ENCODE measurements around the gene DISP2.

The DISP2 gene

GRCh38 chr15:40397688-40398412 is 39.8 kb downstream of the DISP2 start:
- no peak overlapping the region for H3K27ac ChIP-seq (ENCODE audit: extremely low read depth, low read depth, low read length)
- no peak overlapping the region for H3K4me3 ChIP-seq (ENCODE audit: low read depth, low read length)
- ChIA-PET CTCF (interaction anchor here (0.6 to 1.3 kb wide), 4 partner anchors 9 to 1544 kb away, joined by 3 to 4 read pairs (median 4); no protein-coding TSS in a partner anchor), POLR2A (interaction anchor here (1.4 to 1.8 kb wide), 3 partner anchors 8 to 15 kb away, joined by 4 to 18 read pairs (median 9); partner anchors contain the start of genes IVD and KNSTRN)
- H3K36me3 ChIP-seq (ENCODE audit: control insufficient read depth in 2 of 2, insufficient read depth in 1 of 2, low read length in 2 of 2), result peaks cover 21 to 25% of the 10 kb centered on the region in 2 experiments
- H3K4me1 ChIP-seq (ENCODE audit: control insufficient read depth, insufficient read depth, low read length), result no peaks in the 10 kb centered on the region
- TF ChIP-seq ZNF501 (tag by site-specific recombination; IDR thresholded peaks at IDR 0.05), result no peak
- no peaks in the 10 kb centered on the region for H3K9me3 ChIP-seq (ENCODE audit: control insufficient read depth, insufficient read depth, low read depth, low read length)

DNA sequence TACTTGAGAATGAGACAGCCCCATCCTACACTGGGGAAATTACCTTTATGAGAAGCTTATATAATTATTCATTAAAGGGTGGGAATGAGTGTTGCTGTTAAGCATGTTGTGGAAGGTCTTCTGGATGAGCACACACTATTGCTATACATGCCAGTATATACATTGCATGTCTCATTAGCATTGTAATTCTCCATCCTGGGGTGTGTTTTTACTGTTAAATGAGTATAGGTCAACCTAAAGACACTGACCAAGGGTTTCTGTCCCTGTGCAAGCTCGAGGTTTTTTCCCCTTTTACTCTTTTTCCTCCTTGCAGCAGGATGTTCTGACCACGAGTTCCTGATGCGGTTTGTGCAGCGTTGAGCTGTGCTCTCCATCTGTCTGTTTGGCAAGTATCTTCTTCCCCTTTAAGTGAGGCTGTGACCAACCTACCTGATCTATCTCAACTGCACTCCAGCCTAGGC is 40.4 kb downstream of the DISP2 start:
- TF ChIP-seq MEIS1 (CRISPR knock-in tag; IDR thresholded peaks at IDR 0.05; ENCODE audit: borderline replicate concordance) (no peak), PRDM4 (tag by site-specific recombination; IDR thresholded peaks at IDR 0.05) (no peak), SETDB1 (IDR thresholded peaks at IDR 0.05; ENCODE audit: insufficient read length, low read length) (no peak), ZNF174 (tag by site-specific recombination; IDR thresholded peaks at IDR 0.05) (no peak), ZNF350 (tag by site-specific recombination; IDR thresholded peaks at IDR 0.05) (no peak), ZSCAN5A (tag by site-specific recombination; IDR thresholded peaks at IDR 0.05) (no peak), ZNF366 (tag by site-specific recombination; conservative IDR thresholded peaks at IDR 0.05) (no peak)
- TF ChIP-seq, protein P1, sequence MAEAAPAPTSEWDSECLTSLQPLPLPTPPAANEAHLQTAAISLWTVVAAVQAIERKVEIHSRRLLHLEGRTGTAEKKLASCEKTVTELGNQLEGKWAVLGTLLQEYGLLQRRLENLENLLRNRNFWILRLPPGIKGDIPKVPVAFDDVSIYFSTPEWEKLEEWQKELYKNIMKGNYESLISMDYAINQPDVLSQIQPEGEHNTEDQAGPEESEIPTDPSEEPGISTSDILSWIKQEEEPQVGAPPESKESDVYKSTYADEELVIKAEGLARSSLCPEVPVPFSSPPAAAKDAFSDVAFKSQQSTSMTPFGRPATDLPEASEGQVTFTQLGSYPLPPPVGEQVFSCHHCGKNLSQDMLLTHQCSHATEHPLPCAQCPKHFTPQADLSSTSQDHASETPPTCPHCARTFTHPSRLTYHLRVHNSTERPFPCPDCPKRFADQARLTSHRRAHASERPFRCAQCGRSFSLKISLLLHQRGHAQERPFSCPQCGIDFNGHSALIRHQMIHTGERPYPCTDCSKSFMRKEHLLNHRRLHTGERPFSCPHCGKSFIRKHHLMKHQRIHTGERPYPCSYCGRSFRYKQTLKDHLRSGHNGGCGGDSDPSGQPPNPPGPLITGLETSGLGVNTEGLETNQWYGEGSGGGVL (tag by site-specific recombination; IDR thresholded peaks at IDR 0.05), result no peak

GRCh38 chr15:40399370-40399769 is 41.4 kb downstream of the DISP2 start:
- Histone ChIP-seq H3K4me1 (ENCODE audit: control insufficient read depth, insufficient read depth, low read length) (no peaks in the 10 kb centered on the region), H3K36me3 (ENCODE audit: control insufficient read depth in 2 of 2, insufficient read depth in 1 of 2, low read length in 2 of 2) (peaks cover 6 to 18% of the 10 kb centered on the region in 2 experiments; a peak in 2 of 3 replicates), H3K4me3 (ENCODE audit: low read depth, low read length) (no peak overlapping the region), H3K9me3 (ENCODE audit: control insufficient read depth, insufficient read depth, low read depth, low read length) (no peaks in the 10 kb centered on the region), H3K27ac (ENCODE audit: extremely low read depth, low read depth, low read length) (no peak overlapping the region)
- ChIA-PET CTCF (interaction anchor here (0.8 kb wide), 1 partner anchor 55 kb away, joined by 3 read pairs; no protein-coding TSS in a partner anchor), POLR2A (interaction anchor here (1.0 kb wide), 1 partner anchor 12 kb away, joined by 3 read pairs; no protein-coding TSS in a partner anchor)
- TF ChIP-seq ZNF248 (tag by site-specific recombination; IDR thresholded peaks at IDR 0.05) (no peak), GLIS1 (tag by site-specific recombination; IDR thresholded peaks at IDR 0.05) (no peak), ZNF792 (tag by site-specific recombination; IDR thresholded peaks at IDR 0.05) (no peak), ZNF114 (tag by site-specific recombination; IDR thresholded peaks at IDR 0.05) (no peak), ZNF623 (tag by site-specific recombination; IDR thresholded peaks at IDR 0.05) (no peak), SP3 (tag by site-specific recombination; IDR thresholded peaks at IDR 0.05) (no peak), ZNF473 (tag by site-specific recombination; IDR thresholded peaks at IDR 0.05) (no peak), REPIN1 (tag by site-specific recombination; IDR thresholded peaks at IDR 0.05; ENCODE audit: low read depth) (no peak), ZNF837 (tag by site-specific recombination; IDR thresholded peaks at IDR 0.05) (no peak), ZNF558 (tag by site-specific recombination; IDR thresholded peaks at IDR 0.05) (no peak), ZNF266 (tag by site-specific recombination; IDR thresholded peaks at IDR 0.05; ENCODE audit: low read depth) (no peak), ZNF211 (tag by site-specific recombination; IDR thresholded peaks at IDR 0.05; ENCODE audit: low read depth) (no peak), OVOL3 (tag by site-specific recombination; IDR thresholded peaks at IDR 0.05) (no peak)
- TF ChIP-seq, protein P2, sequence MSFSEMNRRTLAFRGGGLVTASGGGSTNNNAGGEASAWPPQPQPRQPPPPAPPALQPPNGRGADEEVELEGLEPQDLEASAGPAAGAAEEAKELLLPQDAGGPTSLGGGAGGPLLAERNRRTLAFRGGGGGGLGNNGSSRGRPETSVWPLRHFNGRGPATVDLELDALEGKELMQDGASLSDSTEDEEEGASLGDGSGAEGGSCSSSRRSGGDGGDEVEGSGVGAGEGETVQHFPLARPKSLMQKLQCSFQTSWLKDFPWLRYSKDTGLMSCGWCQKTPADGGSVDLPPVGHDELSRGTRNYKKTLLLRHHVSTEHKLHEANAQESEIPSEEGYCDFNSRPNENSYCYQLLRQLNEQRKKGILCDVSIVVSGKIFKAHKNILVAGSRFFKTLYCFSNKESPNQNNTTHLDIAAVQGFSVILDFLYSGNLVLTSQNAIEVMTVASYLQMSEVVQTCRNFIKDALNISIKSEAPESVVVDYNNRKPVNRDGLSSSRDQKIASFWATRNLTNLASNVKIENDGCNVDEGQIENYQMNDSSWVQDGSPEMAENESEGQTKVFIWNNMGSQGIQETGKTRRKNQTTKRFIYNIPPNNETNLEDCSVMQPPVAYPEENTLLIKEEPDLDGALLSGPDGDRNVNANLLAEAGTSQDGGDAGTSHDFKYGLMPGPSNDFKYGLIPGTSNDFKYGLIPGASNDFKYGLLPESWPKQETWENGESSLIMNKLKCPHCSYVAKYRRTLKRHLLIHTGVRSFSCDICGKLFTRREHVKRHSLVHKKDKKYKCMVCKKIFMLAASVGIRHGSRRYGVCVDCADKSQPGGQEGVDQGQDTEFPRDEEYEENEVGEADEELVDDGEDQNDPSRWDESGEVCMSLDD (tag by site-specific recombination; IDR thresholded peaks at IDR 0.05), result no peak

More for the DNA sequence above, 40.4 kb downstream of the DISP2 start:
- H3K36me3 ChIP-seq (ENCODE audit: control insufficient read depth in 2 of 2, insufficient read depth in 1 of 2, low read length in 2 of 2), result peaks cover 15 to 25% of the 10 kb centered on the region in 2 experiments
- H3K27ac ChIP-seq (ENCODE audit: extremely low read depth, low read depth, low read length), result no peak overlapping the region
- ChIA-PET POLR2A (interaction anchor here (1.4 to 1.8 kb wide), 2 partner anchors 8 to 16 kb away, joined by 4 to 18 read pairs; partner anchors contain the start of genes IVD and KNSTRN), CTCF (interaction anchor here (0.8 to 1.3 kb wide), 2 partner anchors 31 to 54 kb away, joined by 3 read pairs; no protein-coding TSS in a partner anchor)
- no peaks in the 10 kb centered on the region for H3K9me3 ChIP-seq (ENCODE audit: control insufficient read depth, insufficient read depth, low read depth, low read length)
- H3K4me1 ChIP-seq (ENCODE audit: control insufficient read depth, insufficient read depth, low read length), result no peaks in the 10 kb centered on the region
- H3K4me3 ChIP-seq (ENCODE audit: low read depth, low read length), result no peak overlapping the region

All from HEK293 (cell line).